KOPT-K1 (cell line): ENCODE results near the gene GRB7.
"Not testable (repeated sequence)": the region's sequence is repeated elsewhere in the genome, so short reads cannot be mapped to it uniquely, and the experiment has no call there.

Experiments used
- H3K27ac ChIP-seq: fragments of 200-600 bp; sonication (generic); 2 replicates; pipeline ENCODE4 v1.5.1; 2016; ENCODE audit warnings: antibody characterized with exemption, mild to moderate bottlenecking, low read depth, low read length; ENCODE audit not compliant: poor library complexity, severe bottlenecking
- H3K36me3 ChIP-seq: fragments of 200-600 bp; sonication (generic); 2 replicates; pipeline ENCODE4 v1.5.1; 2017; ENCODE audit warnings: antibody characterized with exemption, mild to moderate bottlenecking, low read length, moderate library complexity; ENCODE audit not compliant: insufficient read depth
- H3K9me3 ChIP-seq: fragments of 200-600 bp; sonication (generic); 2 replicates; pipeline ENCODE4 v1.5.1; 2017; ENCODE audit warnings: antibody characterized with exemption, low read length, mild to moderate bottlenecking; ENCODE audit not compliant: insufficient read depth, poor library complexity, severe bottlenecking

GRB7 gene

DNA sequence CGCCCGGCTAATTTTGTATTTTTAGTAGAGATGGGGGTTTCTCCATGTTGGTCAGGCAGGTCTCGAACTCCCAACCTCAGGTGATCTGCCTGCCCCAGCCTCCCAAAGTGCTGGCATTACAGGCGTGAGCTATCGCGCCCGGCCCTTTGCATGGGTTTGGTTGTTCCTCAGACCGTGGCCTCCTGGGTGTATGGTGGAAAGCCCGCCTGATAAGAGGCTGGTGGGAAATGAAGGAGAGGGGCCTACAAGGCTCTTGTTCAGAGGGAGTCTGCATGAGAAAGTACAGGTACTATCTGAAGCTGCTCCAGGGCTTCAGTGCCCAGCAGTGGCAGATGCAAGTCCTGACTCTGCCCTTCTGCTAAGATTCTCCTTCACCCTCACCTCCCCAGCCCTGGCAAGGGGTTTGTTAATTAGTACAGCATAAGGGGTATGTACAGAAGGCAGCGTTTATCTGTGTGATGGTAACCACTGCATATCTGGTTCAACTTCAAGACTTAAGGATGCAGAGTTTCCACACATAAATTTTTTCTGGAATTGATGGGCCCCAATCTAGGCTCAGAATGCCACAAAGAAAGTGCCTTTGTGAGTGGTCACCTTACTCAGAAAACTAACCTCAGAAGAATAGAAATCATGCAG lies 24.2 kb downstream of the GRB7 start:
- Histone ChIP-seq H3K36me3 (peaks cover 17% of the 10 kb centered on the region), H3K27ac (peak overlapping the region; percentile 19), H3K9me3 (no peaks in the 10 kb centered on the region)

DNA sequence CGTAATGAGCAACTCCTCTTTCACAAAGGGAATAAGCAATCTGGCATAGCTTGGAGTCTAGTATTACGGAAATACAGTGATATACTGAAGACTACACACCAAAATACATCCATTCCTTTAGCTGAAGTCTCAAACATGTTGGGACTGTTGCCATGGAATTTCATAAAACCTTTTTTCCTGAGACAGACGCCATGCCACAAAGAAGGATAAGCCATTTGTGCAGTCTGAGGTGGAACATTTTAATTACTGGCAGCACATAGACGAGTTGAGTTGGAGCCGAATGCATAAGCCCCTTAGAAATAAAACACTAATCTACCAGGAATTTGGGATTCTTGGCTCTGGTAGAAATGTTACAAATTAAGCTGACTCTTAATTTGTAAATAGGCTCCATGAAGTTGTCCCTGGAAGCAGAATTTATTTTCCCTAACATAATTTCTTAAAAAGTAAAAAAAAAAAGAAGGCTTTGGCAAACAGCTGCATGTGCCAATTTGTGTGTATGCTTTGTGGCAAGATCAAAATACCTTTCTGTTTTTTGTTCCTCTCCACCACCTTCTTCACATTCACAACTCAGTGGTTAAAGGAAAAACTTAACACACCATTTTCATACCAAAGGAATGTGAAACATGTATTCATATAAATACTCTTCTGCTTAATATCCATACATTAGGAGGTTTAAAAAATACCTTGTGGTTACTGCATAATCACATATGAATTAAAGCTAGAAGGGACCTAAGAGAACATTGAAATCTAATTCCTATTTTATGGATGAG lies 25.5 kb downstream of the GRB7 start:
- Histone ChIP-seq H3K36me3 (peaks cover 17% of the 10 kb centered on the region), H3K27ac (no peak overlapping the region)

DNA sequence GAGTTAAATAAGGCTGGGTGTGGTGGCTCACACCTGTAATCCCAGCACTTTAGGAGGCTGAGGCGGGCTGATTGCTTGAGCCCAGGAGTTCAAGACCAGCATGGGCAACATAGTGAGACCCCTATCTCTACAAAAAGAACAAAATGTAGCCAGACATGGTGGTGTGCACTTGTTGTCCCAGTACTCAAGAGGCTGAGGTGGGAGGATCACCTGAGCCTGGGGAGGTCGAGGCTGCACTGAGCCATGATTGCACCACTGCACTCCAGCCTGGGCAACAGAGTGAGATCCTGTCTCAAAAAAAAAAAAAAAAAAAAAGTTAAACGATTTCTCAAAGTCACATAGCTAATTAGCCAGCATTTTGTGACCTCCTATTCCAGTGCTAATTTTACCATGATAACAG lies 26.4 kb downstream of the GRB7 start:
- not testable (repeated sequence) for H3K27ac ChIP-seq

More for the DNA sequence above, 25.5 kb downstream of the GRB7 start:
- no peaks in the 10 kb centered on the region for H3K9me3 ChIP-seq

DNA sequence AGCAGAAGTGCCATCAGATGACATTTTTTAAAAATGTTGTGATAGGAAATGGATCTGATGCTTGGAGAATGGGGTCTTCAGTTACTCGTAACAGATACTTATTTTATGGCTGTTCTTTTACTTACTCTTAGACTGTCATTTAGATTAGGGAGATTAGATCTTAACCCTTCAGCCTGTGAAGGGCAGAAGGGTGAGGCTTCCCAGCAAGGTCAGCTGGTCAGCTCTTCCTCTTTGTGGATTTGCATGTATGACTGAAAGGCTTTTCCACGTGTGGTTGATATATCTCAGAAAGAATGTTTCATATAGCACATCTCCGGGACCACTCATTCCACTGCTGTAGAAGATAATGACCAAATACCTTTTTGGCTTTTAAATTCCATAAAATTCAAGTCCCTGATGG lies 27.4 kb downstream of the GRB7 start:
- Histone ChIP-seq H3K36me3 (peaks cover 17% of the 10 kb centered on the region), H3K9me3 (no peaks in the 10 kb centered on the region), H3K27ac (no peak overlapping the region)

More for the DNA sequence above, 26.4 kb downstream of the GRB7 start:
- H3K36me3 ChIP-seq, result peaks cover 17% of the 10 kb centered on the region
- not testable (repeated sequence) for H3K9me3 ChIP-seq

DNA sequence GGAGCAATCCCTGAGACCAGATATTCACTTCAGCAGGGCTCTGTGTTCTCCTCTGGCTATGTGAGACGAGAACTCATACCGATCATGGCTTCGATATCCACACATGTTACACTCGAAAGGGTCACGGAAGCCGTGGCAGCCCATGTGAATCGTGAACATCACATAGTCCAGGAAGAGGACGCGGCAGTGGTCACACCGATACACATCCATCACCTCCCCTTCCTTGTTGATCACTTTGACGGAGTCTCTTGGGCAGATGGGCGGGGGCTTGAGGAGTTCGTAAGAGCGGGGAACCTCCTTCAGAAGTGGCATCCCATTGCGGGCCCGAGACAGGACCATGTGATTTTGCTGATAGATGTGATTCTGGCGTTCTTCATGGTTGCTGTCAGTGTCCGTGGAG lies 28.0 kb downstream of the GRB7 start:
- H3K9me3 ChIP-seq, result no peaks in the 10 kb centered on the region
- H3K36me3 ChIP-seq, result peaks cover 17% of the 10 kb centered on the region
- no peak overlapping the region for H3K27ac ChIP-seq

DNA sequence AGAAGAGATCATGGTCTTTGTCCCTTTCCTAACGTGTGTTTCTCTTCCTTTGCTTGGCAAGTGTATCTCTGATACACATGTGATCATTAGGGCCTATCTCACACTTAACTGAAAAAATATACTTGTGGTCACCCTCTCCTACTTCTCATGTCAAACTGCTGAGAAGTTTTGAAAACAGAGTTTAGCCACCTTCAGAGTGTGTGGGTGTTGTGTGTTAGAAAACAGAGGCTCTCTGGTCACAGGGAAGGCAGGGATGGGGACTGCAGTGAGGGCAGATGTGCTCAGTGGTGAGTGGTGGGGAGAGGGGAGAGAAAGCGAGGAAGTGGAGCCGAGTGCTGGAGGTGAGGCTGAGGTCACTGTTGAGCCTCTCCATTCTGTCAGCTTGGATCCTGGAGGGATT lies 29.4 kb downstream of the GRB7 start:
- H3K36me3 ChIP-seq, result peaks cover 17% of the 10 kb centered on the region
- peak overlapping the region; percentile 57 for H3K27ac ChIP-seq
- H3K9me3 ChIP-seq, result no peaks in the 10 kb centered on the region

DNA sequence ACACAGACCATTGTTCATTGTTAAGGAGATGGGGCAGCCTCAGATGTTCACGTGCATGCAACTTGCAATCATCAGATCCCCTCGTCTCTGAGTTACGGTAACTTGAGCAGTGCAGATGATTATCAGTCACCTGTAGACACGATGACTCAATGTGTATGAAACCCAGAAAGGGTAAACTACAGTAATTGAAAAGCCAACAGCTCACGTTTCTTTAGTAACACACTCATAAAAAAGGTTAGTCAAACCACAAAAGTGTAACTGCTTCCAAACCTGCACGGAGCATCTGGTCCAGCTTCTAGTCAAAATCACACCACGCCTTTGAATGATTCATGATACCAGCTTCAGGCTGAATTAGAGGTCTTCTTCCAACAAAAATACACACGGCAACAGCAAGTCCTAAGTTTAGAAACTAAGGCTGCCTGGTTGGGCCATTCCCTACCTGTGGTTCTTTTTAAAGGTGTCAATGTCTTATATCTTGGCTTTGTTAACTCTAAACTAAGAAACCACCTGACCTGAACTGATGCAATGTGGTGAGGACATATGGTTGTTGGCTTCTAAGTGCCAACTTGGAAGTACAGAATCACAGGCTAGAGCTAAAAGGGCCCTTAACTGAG lies 32.3 kb downstream of the GRB7 start:
- H3K9me3 ChIP-seq, result no peaks in the 10 kb centered on the region
- H3K36me3 ChIP-seq, result peaks cover 11% of the 10 kb centered on the region
- H3K27ac ChIP-seq, result peak overlapping the region; percentile 69

DNA sequence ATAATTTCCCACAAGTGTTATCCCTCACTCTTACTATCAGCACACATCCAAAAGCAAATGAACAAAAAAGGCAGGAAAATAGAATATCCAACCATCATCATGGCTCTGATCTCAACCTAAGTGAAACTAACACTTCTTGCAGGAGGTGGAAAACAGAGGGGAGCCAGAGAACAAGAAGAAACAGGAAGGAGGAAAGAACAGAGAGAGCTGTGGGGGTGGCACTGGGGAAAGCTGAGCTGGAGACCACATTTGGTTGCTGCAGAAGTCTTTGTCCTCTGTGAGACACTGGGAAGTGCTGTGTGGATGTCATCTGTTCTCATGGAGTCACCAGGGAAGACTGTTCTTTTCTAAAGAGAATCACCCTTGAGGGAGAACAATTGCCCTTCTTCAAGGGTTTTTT lies 34.7 kb downstream of the GRB7 start:
- peak overlapping the region; percentile 69 for H3K27ac ChIP-seq
- H3K9me3 ChIP-seq, result no peaks in the 10 kb centered on the region
- no peaks in the 10 kb centered on the region for H3K36me3 ChIP-seq

DNA sequence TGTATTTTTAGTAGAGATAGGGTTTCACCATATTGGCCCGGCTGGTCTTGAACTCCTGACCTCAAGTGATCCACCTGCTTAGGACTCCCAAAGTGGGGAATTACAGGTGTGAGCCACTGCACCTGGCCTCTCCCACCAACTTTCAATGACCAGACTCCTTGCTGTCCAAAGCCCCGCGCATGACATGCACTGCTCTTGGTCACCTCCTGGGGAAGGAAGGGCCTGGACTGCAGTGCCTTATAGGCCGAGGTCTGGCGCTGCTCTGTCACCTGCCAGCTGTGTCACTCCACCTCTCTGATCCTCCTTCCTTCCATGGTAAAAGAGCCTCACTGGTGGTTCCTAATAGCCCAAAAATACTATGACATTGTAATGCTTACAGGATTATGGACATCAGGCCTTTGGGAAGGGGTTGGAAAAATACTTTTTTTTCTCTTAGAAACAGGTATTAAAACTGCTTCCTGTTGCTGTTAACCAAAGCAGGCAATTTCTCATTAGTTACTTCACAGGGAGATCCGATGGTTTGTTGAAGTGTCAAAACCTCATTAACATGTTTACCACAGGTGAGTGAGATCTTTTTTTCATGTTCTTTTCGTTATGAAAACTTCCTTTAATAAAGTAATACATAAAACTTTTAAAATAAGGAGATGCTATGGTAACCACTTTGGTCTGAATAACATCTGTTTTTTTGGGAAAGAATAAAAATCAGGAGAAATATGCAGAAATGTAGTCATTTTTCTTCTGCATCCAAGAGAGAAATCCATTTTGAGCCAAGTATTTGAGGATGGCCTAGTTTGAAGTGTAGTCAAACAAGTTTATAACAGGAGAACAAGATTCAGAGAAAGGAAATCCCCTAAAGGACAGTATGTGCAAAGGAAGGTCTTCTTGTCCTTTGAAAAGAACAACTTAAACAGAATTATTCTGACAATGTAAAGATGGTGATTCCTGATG lies 35.5 kb downstream of the GRB7 start:
- no peaks in the 10 kb centered on the region for H3K36me3 ChIP-seq
- no peaks in the 10 kb centered on the region for H3K9me3 ChIP-seq
- peak overlapping the region; percentile 69 for H3K27ac ChIP-seq

DNA sequence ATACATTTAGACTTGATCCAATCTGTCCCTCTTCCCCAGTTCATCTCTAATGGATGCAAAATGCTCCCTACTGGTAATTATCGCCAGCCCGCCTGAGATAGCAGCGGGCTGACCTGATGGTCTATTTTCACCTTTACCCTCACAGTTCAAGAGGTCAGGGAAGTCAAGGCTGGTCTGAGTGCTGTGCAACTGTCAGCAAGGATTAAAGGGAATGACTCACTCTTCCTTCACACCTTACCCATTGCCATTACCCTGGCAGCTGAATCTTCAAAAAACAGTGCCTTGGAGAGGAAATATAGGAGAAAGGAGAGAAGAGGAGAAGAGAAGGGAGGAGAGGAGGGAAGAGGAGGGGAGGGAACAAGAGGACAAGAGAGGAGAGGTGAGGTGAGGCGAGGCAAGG lies 36.3 kb downstream of the GRB7 start:
- Histone ChIP-seq H3K9me3 (no peaks in the 10 kb centered on the region), H3K36me3 (no peaks in the 10 kb centered on the region), H3K27ac (no peak overlapping the region)

DNA sequence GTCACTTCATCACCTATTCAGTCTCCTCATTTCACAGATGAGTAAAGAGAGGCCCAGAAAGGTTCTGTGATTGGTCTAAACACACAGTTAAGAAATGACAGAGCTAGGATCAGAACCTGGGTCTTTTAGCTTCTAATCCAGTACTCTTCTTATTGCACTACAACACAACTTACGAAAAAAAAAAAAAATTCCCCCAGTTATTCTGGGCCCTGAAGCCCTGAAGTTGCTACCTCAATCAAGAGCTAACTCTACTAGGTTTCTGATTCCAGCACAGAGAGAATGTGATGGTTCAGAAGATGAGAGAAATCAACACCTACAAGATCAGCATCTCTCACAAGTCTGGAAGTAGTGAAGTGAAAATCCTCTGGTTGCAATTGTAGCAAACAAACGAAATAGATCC lies 37.3 kb downstream of the GRB7 start:
- Histone ChIP-seq H3K27ac (peak overlapping the region; percentile 4), H3K36me3 (no peaks in the 10 kb centered on the region)

DNA sequence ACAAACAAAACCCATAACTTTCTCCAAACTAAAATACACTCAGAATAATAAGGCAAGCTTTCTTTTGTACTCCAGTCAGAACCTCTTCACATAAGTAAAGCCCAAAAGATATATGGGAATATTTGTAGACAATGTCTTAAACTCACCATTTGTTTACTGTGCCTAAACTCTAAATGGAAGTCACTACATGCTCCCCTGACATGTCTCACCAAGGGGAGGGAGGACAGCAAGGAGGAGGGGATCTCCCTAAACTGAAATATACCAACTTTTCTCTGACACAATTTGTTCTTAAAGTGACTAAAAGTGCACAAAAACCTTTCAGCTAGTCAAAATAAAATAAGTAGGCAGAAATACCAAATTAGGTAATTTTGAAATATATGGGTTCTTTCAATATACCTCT lies 38.5 kb downstream of the GRB7 start:
- Histone ChIP-seq H3K9me3 (no peaks in the 10 kb centered on the region), H3K36me3 (no peaks in the 10 kb centered on the region), H3K27ac (peak overlapping the region; percentile 73)

More for the DNA sequence above, 37.3 kb downstream of the GRB7 start:
- no peaks in the 10 kb centered on the region for H3K9me3 ChIP-seq

DNA sequence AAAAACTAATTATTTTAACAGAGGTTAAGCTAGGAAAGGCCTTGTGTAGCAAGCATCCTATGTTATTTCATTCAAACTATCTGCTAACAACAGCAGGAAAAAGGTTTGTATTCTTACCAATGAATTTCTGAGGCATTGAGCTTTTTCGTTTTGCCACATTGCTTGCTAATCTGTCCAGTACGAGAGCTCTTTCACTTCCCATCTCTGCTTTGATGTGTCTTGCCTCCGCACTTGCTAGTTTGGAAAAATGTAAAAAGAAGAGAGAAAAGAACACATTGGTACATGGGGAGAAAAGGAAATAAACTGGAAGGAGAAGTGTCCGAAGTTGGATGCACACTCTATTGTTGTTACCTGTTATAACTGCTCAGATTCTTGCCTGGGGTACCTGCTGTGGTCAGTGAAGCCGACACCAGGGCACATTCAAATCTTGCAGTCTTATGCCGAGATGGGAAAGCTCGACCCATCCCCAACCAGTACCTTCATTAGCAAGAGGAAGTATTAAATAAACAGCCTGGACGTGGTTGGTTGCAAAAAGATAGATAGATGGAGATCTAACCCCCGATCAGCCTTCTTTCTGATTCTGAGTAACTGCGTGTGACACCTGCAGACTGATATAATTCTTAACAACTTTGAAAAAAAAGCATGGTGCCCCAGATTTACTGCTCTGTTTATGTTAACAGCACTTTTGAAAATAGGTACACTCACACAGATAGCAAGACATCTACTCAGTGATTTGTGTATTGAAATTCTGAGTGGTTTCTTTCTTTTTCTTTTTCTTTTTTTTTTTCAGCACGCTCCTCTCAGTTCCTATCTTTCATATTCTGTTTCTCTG lies 40.0 kb downstream of the GRB7 start:
- Histone ChIP-seq H3K36me3 (no peaks in the 10 kb centered on the region), H3K27ac (peak overlapping the region; percentile 73), H3K9me3 (no peaks in the 10 kb centered on the region)
